WTC11 (cell line): ENCODE results near the gene NGLY1.

Experiments used
- E2F4 ChIP-seq: sonication (generic); formaldehyde crosslinking; IDR thresholded peaks from 2 replicates; pipeline ENCODE4 v1.8.1; 2022; ENCODE audit warnings: low read depth, mild to moderate bottlenecking, moderate library complexity, missing genetic modification reagents, borderline replicate concordance
- GTF2I ChIP-seq: fragments of 250-450 bp; sonication (Bioruptor Pico); conservative IDR thresholded peaks from 2 replicates; pipeline ENCODE4 v1.4.0; 2021; ENCODE audit warnings: mild to moderate bottlenecking
- NR3C1 ChIP-seq: sonication (generic); formaldehyde crosslinking; conservative IDR thresholded peaks from 2 replicates; pipeline ENCODE4 v1.8.1; 2023; ENCODE audit warnings: low read depth, mild to moderate bottlenecking, missing genetic modification reagents
- SMAD3 ChIP-seq: sonication (generic); formaldehyde crosslinking; IDR thresholded peaks from 2 replicates; pipeline ENCODE4 v1.8.0; 2022; ENCODE audit warnings: missing genetic modification reagents, mild to moderate bottlenecking, borderline replicate concordance
- SP1 ChIP-seq: sonication (generic); formaldehyde crosslinking; conservative IDR thresholded peaks from 2 replicates; pipeline ENCODE4 v1.8.1; 2022; ENCODE audit warnings: missing genetic modification reagents
- USF2 ChIP-seq: sonication (generic); formaldehyde crosslinking; IDR thresholded peaks from 2 replicates; pipeline ENCODE4 v1.8.1; 2023; ENCODE audit warnings: mild to moderate bottlenecking, missing genetic modification reagents, moderate library complexity
- ZBTB43 ChIP-seq: sonication (generic); formaldehyde crosslinking; IDR thresholded peaks from 2 replicates; pipeline ENCODE4 v1.8.1; 2023; ENCODE audit warnings: mild to moderate bottlenecking, missing genetic modification reagents
- ZNF232 ChIP-seq: sonication (generic); formaldehyde crosslinking; IDR thresholded peaks from 2 replicates; pipeline ENCODE4 v1.8.0; 2022; ENCODE audit warnings: mild to moderate bottlenecking, missing genetic modification reagents
- ZNF263 ChIP-seq: sonication (generic); formaldehyde crosslinking; IDR thresholded peaks from 2 replicates; pipeline ENCODE4 v1.8.1; 2022; ENCODE audit warnings: low read depth, mild to moderate bottlenecking, moderate library complexity, missing genetic modification reagents
- ZSCAN18 ChIP-seq: fragments of 250-450 bp; sonication (Bioruptor Pico); IDR thresholded peaks from 2 replicates; pipeline ENCODE4 v2.1.2; 2022; ENCODE audit warnings: mild to moderate bottlenecking, moderate library complexity
- TF ChIP-seq, protein P1 (sequence below): fragments of 200-600 bp; IDR thresholded peaks from 2 replicates; pipeline ENCODE4 v1.8.0; 2022; ENCODE audit warnings: antibody characterized with exemption
- TF ChIP-seq, protein P2 (sequence below): sonication (generic); formaldehyde crosslinking; conservative IDR thresholded peaks from 2 replicates; pipeline ENCODE4 v1.8.1; 2023; ENCODE audit warnings: mild to moderate bottlenecking, low read depth, missing genetic modification reagents, moderate library complexity
- TF ChIP-seq, protein P3 (sequence below): sonication (generic); formaldehyde crosslinking; conservative IDR thresholded peaks from 2 replicates; pipeline ENCODE4 v1.8.1; 2022; ENCODE audit warnings: mild to moderate bottlenecking, missing genetic modification reagents
- TF ChIP-seq, protein P4 (sequence below): sonication (generic); formaldehyde crosslinking; IDR thresholded peaks from 2 replicates; pipeline ENCODE4 v1.8.1; 2022; ENCODE audit warnings: low read depth, missing genetic modification reagents, borderline replicate concordance

GRCh38 chr3:25713341-25713985 lies 69.8 kb downstream of the NGLY1 start:
- no peak for TF ChIP-seq USF2 (CRISPR knock-in tag)
- TF ChIP-seq, protein P1, sequence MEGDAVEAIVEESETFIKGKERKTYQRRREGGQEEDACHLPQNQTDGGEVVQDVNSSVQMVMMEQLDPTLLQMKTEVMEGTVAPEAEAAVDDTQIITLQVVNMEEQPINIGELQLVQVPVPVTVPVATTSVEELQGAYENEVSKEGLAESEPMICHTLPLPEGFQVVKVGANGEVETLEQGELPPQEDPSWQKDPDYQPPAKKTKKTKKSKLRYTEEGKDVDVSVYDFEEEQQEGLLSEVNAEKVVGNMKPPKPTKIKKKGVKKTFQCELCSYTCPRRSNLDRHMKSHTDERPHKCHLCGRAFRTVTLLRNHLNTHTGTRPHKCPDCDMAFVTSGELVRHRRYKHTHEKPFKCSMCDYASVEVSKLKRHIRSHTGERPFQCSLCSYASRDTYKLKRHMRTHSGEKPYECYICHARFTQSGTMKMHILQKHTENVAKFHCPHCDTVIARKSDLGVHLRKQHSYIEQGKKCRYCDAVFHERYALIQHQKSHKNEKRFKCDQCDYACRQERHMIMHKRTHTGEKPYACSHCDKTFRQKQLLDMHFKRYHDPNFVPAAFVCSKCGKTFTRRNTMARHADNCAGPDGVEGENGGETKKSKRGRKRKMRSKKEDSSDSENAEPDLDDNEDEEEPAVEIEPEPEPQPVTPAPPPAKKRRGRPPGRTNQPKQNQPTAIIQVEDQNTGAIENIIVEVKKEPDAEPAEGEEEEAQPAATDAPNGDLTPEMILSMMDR = no peak
- no peak for TF ChIP-seq E2F4 (CRISPR knock-in tag)
- TF ChIP-seq ZSCAN18 (CRISPR knock-in tag) = no peak
- no peak for TF ChIP-seq ZBTB43
- TF ChIP-seq SP1 (CRISPR knock-in tag) = no peak
- no peak for TF ChIP-seq NR3C1 (CRISPR knock-in tag)
- no peak for TF ChIP-seq SMAD3 (CRISPR knock-in tag)
- TF ChIP-seq, protein P2, sequence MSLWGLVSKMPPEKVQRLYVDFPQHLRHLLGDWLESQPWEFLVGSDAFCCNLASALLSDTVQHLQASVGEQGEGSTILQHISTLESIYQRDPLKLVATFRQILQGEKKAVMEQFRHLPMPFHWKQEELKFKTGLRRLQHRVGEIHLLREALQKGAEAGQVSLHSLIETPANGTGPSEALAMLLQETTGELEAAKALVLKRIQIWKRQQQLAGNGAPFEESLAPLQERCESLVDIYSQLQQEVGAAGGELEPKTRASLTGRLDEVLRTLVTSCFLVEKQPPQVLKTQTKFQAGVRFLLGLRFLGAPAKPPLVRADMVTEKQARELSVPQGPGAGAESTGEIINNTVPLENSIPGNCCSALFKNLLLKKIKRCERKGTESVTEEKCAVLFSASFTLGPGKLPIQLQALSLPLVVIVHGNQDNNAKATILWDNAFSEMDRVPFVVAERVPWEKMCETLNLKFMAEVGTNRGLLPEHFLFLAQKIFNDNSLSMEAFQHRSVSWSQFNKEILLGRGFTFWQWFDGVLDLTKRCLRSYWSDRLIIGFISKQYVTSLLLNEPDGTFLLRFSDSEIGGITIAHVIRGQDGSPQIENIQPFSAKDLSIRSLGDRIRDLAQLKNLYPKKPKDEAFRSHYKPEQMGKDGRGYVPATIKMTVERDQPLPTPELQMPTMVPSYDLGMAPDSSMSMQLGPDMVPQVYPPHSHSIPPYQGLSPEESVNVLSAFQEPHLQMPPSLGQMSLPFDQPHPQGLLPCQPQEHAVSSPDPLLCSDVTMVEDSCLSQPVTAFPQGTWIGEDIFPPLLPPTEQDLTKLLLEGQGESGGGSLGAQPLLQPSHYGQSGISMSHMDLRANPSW = no peak
- TF ChIP-seq GTF2I (CRISPR knock-in tag) = no peak
- no peak for TF ChIP-seq ZNF232 (CRISPR knock-in tag)
- TF ChIP-seq, protein P3, sequence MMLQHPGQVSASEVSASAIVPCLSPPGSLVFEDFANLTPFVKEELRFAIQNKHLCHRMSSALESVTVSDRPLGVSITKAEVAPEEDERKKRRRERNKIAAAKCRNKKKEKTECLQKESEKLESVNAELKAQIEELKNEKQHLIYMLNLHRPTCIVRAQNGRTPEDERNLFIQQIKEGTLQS (CRISPR knock-in tag) = no peak
- TF ChIP-seq, protein P4, sequence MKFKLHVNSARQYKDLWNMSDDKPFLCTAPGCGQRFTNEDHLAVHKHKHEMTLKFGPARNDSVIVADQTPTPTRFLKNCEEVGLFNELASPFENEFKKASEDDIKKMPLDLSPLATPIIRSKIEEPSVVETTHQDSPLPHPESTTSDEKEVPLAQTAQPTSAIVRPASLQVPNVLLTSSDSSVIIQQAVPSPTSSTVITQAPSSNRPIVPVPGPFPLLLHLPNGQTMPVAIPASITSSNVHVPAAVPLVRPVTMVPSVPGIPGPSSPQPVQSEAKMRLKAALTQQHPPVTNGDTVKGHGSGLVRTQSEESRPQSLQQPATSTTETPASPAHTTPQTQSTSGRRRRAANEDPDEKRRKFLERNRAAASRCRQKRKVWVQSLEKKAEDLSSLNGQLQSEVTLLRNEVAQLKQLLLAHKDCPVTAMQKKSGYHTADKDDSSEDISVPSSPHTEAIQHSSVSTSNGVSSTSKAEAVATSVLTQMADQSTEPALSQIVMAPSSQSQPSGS (CRISPR knock-in tag) = no peak
- no peak for TF ChIP-seq ZNF263 (CRISPR knock-in tag)
